H1 (cell line): ENCODE measurements around the gene NCK2. TPM values are rescaled to one million over a fixed set of nuclear protein-coding genes. Genes with fewer than 3 reads are reported as not detected.

ENCODE experiments used
- CTCF ChIA-PET: fragments of 300-600 bp; sonication (Branson Sonifier 250); formaldehyde crosslinking; loops from one replicate; lab custom pipeline; 2021; ENCODE audit not compliant: partially characterized antibody; lab: Charles Lee
- POLR2A ChIA-PET: fragments of 300-600 bp; sonication (Branson Sonifier 250); formaldehyde crosslinking; loops from one replicate; lab custom pipeline; 2021; ENCODE audit warnings: inconsistent platforms; ENCODE audit not compliant: partially characterized antibody; lab: Charles Lee
- DNase-seq, 2 experiments: peaks; one replicate each; pipeline versions ENCODE4 v3.0.0 to v3.0.0-alpha.2; 2010 to 2022; ENCODE audit warnings: low spot score in 2 of 2, low read depth in 1 of 2, mixed read lengths in 1 of 2
- FAIRE-seq: peaks from 2 replicates; lab custom pipeline; 2011; peaks lifted over from hg19 to GRCh38; lab: Jason Lieb, UNC
- H2AFZ ChIP-seq: 2 replicates; pipeline ENCODE4 v1.8.1; 2012; ENCODE audit warnings: low read length, inconsistent platforms
- H2AK5ac ChIP-seq: 2 replicates; pipeline ENCODE4 v1.6.1; 2013; ENCODE audit warnings: low read depth, low read length
- H2BK120ac ChIP-seq: replicated peaks from 2 replicates; pipeline ENCODE3; 2013; ENCODE audit warnings: low read depth, low read length, inconsistent platforms
- H2BK12ac ChIP-seq: 2 replicates; pipeline ENCODE4 v1.6.1; 2013; ENCODE audit warnings: low read depth, low read length
- H2BK15ac ChIP-seq: 2 replicates; pipeline ENCODE4 v1.6.1; 2013; ENCODE audit warnings: low read length
- H2BK20ac ChIP-seq: 2 replicates; pipeline ENCODE4 v1.6.1; 2013; ENCODE audit warnings: low read length
- H2BK5ac ChIP-seq: 2 replicates; pipeline ENCODE4 v1.6.1; 2013; ENCODE audit warnings: low read depth, low read length
- H3K14ac ChIP-seq: 2 replicates; pipeline ENCODE4 v1.6.1; 2013; ENCODE audit warnings: inconsistent platforms; ENCODE audit not compliant: insufficient read length
- H3K18ac ChIP-seq: 2 replicates; pipeline ENCODE4 v1.6.1; 2013; ENCODE audit warnings: low read length; ENCODE audit errors: extremely low read depth
- H3K23ac ChIP-seq: 2 replicates; pipeline ENCODE4 v1.6.1; 2013; ENCODE audit warnings: inconsistent platforms; ENCODE audit not compliant: insufficient read length
- H3K23me2 ChIP-seq: 2 replicates; pipeline ENCODE4 v1.6.1; 2013; ENCODE audit warnings: low read depth, low read length
- H3K27ac ChIP-seq: 2 replicates; pipeline ENCODE4 v1.6.1; 2011; ENCODE audit warnings: low read depth, low read length, inconsistent platforms
- H3K27me3 ChIP-seq, 4 experiments: replicated peaks in 1 of 4; 1 replicate in 1 of 4; 2 replicates in 3 of 4; pipeline versions ENCODE4 v1.6.1 to v1.8.1; 2011 to 2013; ENCODE audit warnings: low read length in 3 of 4, mild to moderate bottlenecking in 3 of 4, inconsistent platforms in 2 of 4, mixed read lengths in 2 of 4, moderate library complexity in 1 of 4; ENCODE audit not compliant: control insufficient read depth in 3 of 4, insufficient read depth in 3 of 4; ENCODE audit errors: extremely low read depth in 1 of 4
- H3K36me3 ChIP-seq, 4 experiments: 2 replicates each; pipeline versions ENCODE4 v1.6.1 to v1.8.1; 2011 to 2013; ENCODE audit warnings: mild to moderate bottlenecking in 4 of 4, low read length in 3 of 4, moderate library complexity in 2 of 4, control low read depth in 1 of 4, inconsistent platforms in 1 of 4; ENCODE audit not compliant: insufficient read depth in 4 of 4, control insufficient read depth in 2 of 4
- H3K4ac ChIP-seq: replicated peaks from 2 replicates; pipeline ENCODE3; 2013; ENCODE audit warnings: low read length, low read depth, mixed read lengths, inconsistent platforms; ENCODE audit not compliant: insufficient read length
- H3K4me1 ChIP-seq, 4 experiments: replicated peaks in 1 of 4; 1 replicate in 1 of 4; 2 replicates in 3 of 4; pipeline versions ENCODE4 v1.6.1 to v1.8.1; 2011 to 2013; ENCODE audit warnings: low read length in 3 of 4, inconsistent platforms in 2 of 4, mixed read lengths in 1 of 4; ENCODE audit not compliant: insufficient read depth in 4 of 4, control insufficient read depth in 3 of 4
- H3K4me2 ChIP-seq, 2 experiments: 2 replicates each; pipeline versions ENCODE4 v1.6.1 to v1.8.1; 2011 to 2013; ENCODE audit warnings: low read depth in 2 of 2, low read length in 2 of 2, control low read depth in 1 of 2, inconsistent platforms in 1 of 2, mild to moderate bottlenecking in 1 of 2; ENCODE audit not compliant: insufficient read depth in 1 of 2
- H3K4me3 ChIP-seq, 4 experiments: fragments of 200-600, 300-600 bp in 1 of 4; sonication (generic), shearing (Covaris generic), sonication (Bioruptor Twin) in 1 of 4; 2 replicates each; pipeline versions ENCODE4 v1.5.1 to v1.8.1; 2011 to 2016; ENCODE audit warnings: low read length in 4 of 4, low read depth in 3 of 4, control low read depth in 2 of 4, inconsistent platforms in 2 of 4, mild to moderate bottlenecking in 2 of 4, mixed read lengths in 1 of 4, moderate library complexity in 1 of 4; ENCODE audit not compliant: insufficient read depth in 2 of 4; ENCODE audit errors: extremely low read depth in 1 of 4
- H3K56ac ChIP-seq: replicated peaks from 2 replicates; pipeline ENCODE3; 2013; ENCODE audit warnings: low read depth, mild to moderate bottlenecking, mixed read lengths, low read length, inconsistent platforms; ENCODE audit not compliant: insufficient read length
- H3K79me1 ChIP-seq: 2 replicates; pipeline ENCODE4 v1.6.1; 2013; ENCODE audit warnings: low read depth, low read length, control low read depth
- H3K79me2 ChIP-seq, 2 experiments: 2 replicates each; pipeline versions ENCODE4 v1.6.1 to v1.8.1; 2012 to 2013; ENCODE audit warnings: low read length in 2 of 2, mild to moderate bottlenecking in 2 of 2, inconsistent platforms in 1 of 2; ENCODE audit not compliant: insufficient read depth in 2 of 2, control insufficient read depth in 1 of 2
- H3K9ac ChIP-seq, 4 experiments: replicated peaks in 1 of 4; 1 replicate in 1 of 4; 2 replicates in 3 of 4; pipeline versions ENCODE4 v1.6.1 to v1.8.1; 2011 to 2013; ENCODE audit warnings: low read depth in 3 of 4, low read length in 3 of 4, control low read depth in 2 of 4, mild to moderate bottlenecking in 2 of 4, moderate library complexity in 2 of 4, inconsistent platforms in 1 of 4; ENCODE audit errors: extremely low read depth in 1 of 4
- H3K9me3 ChIP-seq, 2 experiments: 2 replicates each; pipeline versions ENCODE4 v1.6.1 to v1.8.1; 2012 to 2013; ENCODE audit warnings: mild to moderate bottlenecking in 2 of 2, moderate library complexity in 2 of 2, control low read depth in 1 of 2, inconsistent platforms in 1 of 2, low read depth in 1 of 2, low read length in 1 of 2, mixed read lengths in 1 of 2; ENCODE audit not compliant: insufficient read depth in 2 of 2
- H4K20me1 ChIP-seq, 2 experiments: replicated peaks in 1 of 2; 2 replicates each; pipeline versions ENCODE3 to v1.8.1; 2011 to 2013; ENCODE audit warnings: inconsistent platforms in 2 of 2, low read length in 2 of 2, mild to moderate bottlenecking in 1 of 2; ENCODE audit not compliant: insufficient read depth in 2 of 2, control insufficient read depth in 1 of 2
- H4K5ac ChIP-seq: 2 replicates; pipeline ENCODE4 v1.6.1; 2013; ENCODE audit warnings: low read length, low read depth, mixed read lengths, inconsistent platforms; ENCODE audit not compliant: insufficient read length
- H4K8ac ChIP-seq: 2 replicates; pipeline ENCODE4 v1.8.0; 2013; ENCODE audit warnings: mild to moderate bottlenecking, moderate library complexity, low read length, inconsistent platforms; ENCODE audit not compliant: insufficient read depth; ENCODE audit errors: extremely low read depth
- H4K91ac ChIP-seq: replicated peaks from 2 replicates; pipeline ENCODE3; 2013; ENCODE audit warnings: low read length, mixed read lengths, inconsistent platforms; ENCODE audit not compliant: insufficient read length
- BRCA1 ChIP-seq: IDR thresholded peaks from 2 replicates; pipeline ENCODE4 v1.6.1; 2012; ENCODE audit warnings: low read depth, low read length, improper control_type of control experiment
- CHD1 ChIP-seq: IDR thresholded peaks from 2 replicates; pipeline ENCODE4 v1.6.1; 2012; ENCODE audit warnings: low read depth, low read length, improper control_type of control experiment
- CREB1 ChIP-seq: IDR thresholded peaks from 2 replicates; pipeline ENCODE4 v1.6.1; 2012; ENCODE audit warnings: inconsistent platforms
- EP300 ChIP-seq, 2 experiments: IDR thresholded peaks; 1 replicate in 1 of 2; 2 replicates in 1 of 2; pipeline ENCODE4 v1.6.1; 2011 to 2012; ENCODE audit warnings: low read depth in 2 of 2, low read length in 2 of 2, mild to moderate bottlenecking in 2 of 2, borderline replicate concordance in 1 of 2, inconsistent platforms in 1 of 2, moderate library complexity in 1 of 2
- HDAC2 ChIP-seq, 2 experiments: fragments of 300-600 bp in 1 of 2; sonication (generic) in 1 of 2; IDR thresholded peaks; 2 replicates each; pipeline ENCODE4 v1.6.1; 2011 to 2012; ENCODE audit warnings: low read depth in 2 of 2, low read length in 2 of 2, mild to moderate bottlenecking in 2 of 2, moderate library complexity in 2 of 2, borderline replicate concordance in 1 of 2, inconsistent platforms in 1 of 2
- JUN ChIP-seq: IDR thresholded peaks from 2 replicates; pipeline ENCODE4 v1.6.1; 2011; ENCODE audit warnings: low read depth, mild to moderate bottlenecking, improper control_type of control experiment, low read length
- JUND ChIP-seq: IDR thresholded peaks from 2 replicates; pipeline ENCODE4 v1.6.1; 2011; ENCODE audit warnings: mild to moderate bottlenecking, improper control_type of control experiment, low read length
- KDM5A ChIP-seq: fragments of 200-600 bp; IDR thresholded peaks from 2 replicates; pipeline ENCODE4 v1.7.1; 2012; ENCODE audit warnings: mild to moderate bottlenecking, low read length, inconsistent platforms, mixed read lengths
- POLR2AphosphoS5 ChIP-seq: IDR thresholded peaks from 2 replicates; pipeline ENCODE4 v1.6.1; 2011; ENCODE audit warnings: low read depth, low read length
- SAP30 ChIP-seq: fragments of 300-600 bp; sonication (generic); IDR thresholded peaks from 2 replicates; pipeline ENCODE4 v1.7.1; 2012; ENCODE audit warnings: low read length, moderate library complexity, mild to moderate bottlenecking, inconsistent platforms; ENCODE audit not compliant: insufficient read depth, insufficient replicate concordance
- TAF1 ChIP-seq: IDR thresholded peaks from 2 replicates; pipeline ENCODE4 v1.6.1; 2011; ENCODE audit warnings: mild to moderate bottlenecking, low read depth, low read length
- TAF7 ChIP-seq: optimal IDR thresholded peaks from 2 replicates; pipeline ENCODE3; 2011; ENCODE audit warnings: low read depth, mild to moderate bottlenecking, inconsistent platforms, low read length, moderate library complexity, borderline replicate concordance
- WGBS, 2 experiments: shearing (Covaris generic) in 1 of 2; methylation state at CpG; one replicate each; pipeline versions ENCODE4 v1.1.6 to v1.1.7; 2013 to 2015; ENCODE audit warnings: low lambda C conversion rate in 2 of 2, mixed read lengths in 2 of 2, inconsistent platforms in 1 of 2, low coverage in 1 of 2, missing lambda C conversion rate in 1 of 2; ENCODE audit not compliant: insufficient replicate concordance in 2 of 2, insufficient coverage in 1 of 2, insufficient read length in 1 of 2; ENCODE audit errors: extremely low coverage in 1 of 2, missing lambda C conversion rate in 1 of 2; 5-methylcytosine and 5-hydroxymethylcytosine counted together
- polyA plus RNA-seq, 7 experiments: library from polyadenylated mRNA; depleted of rRNA in 3 of 7; stranded (reverse) in 5 of 7; unstranded in 2 of 7; fragments of >200 nt in 5 of 7; fragments of 200-250 nt in 2 of 7; gene quantifications; 1 replicate in 5 of 7; 2 replicates in 1 of 7; 4 replicates in 1 of 7; pipeline versions ENCODE4 v1.2.1 to v1.2.3, GENCODE V29; 2011 to 2013; ENCODE audit warnings: missing spikeins in 2 of 7, mixed read lengths in 2 of 7
- total RNA-seq: library from RNA; stranded (reverse); fragmentation: NEBNext Ultra II Directional; extraction: Animal tissue kit (Norgen Biotek cat#: 25700); gene quantifications from 2 replicates; pipeline ENCODE4 v1.2.1, GENCODE V29; 2021

NCK2 gene
- total and polyA plus RNA-seq, 2 of the 8 experiments (the other 6 are each of a cell fraction or from before 2014, with no cell fraction given): 30.3 to 65.7 TPM

DNA sequence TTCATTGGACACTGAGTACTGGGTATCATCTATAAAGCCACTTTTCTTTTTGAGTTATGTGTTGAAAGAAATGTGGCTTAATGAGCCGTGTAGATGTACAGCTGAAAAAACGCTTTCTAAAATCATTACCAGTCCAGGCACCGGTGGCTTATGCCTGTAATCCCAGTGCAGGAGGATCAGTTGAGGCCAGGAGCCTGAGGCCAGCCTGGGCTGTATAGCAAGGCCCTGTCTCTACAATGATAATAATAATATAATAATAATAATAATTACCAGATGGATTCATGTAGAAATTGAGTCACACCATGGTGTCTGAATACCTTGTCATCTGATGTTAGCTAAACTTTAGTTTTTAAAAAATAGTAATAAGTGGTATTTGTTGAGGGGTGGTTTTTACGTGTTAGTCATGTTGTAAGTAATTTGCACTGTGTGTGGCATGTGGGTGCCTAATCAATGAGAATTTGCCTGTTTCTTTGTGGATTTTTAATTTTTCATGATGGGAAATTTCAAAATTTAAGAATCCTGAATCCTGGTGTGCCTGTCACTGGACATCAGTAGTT is 30.1 kb downstream of the NCK2 start:
- CTCF ChIA-PET: interaction anchor here (1.0 to 1.2 kb wide), 3 partner anchors 12 to 198 kb away, joined by 3 read pairs; no protein-coding TSS in a partner anchor
- H3K18ac ChIP-seq: no peak overlapping the region
- no peak for TF ChIP-seq JUND
- TF ChIP-seq SAP30: no peak
- no peak for TF ChIP-seq EP300 (IDR thresholded peaks at IDR 0.05; ENCODE audit: borderline replicate concordance in 1 of 2, low read depth in 2 of 2, low read length in 2 of 2)
- TF ChIP-seq CREB1: no peak
- TF ChIP-seq TAF7: no peak
- TF ChIP-seq HDAC2 (IDR thresholded peaks at IDR 0.05; ENCODE audit: borderline replicate concordance in 1 of 2, low read depth in 2 of 2, low read length in 2 of 2): no peak
- no peak for TF ChIP-seq POLR2AphosphoS5
- TF ChIP-seq TAF1: no peak
- no peak for TF ChIP-seq JUN
- no peak for TF ChIP-seq BRCA1
- TF ChIP-seq CHD1: no peak
- no peak for TF ChIP-seq KDM5A
- POLR2A ChIA-PET: no interaction called here
- H4K8ac ChIP-seq: no peak overlapping the region
- no peak overlapping the region for H3K27ac ChIP-seq
- H3K4me2 ChIP-seq: no peak overlapping the region
- H3K23me2 ChIP-seq: no peaks in the 10 kb centered on the region
- H2AFZ ChIP-seq: no peak overlapping the region
- no peak overlapping the region for H3K56ac ChIP-seq
- no peak overlapping the region for H3K9ac ChIP-seq
- H3K36me3 ChIP-seq: no peaks in the 10 kb centered on the region
- H3K4me1 ChIP-seq: peaks cover 4 to 28% (median 9%) of the 10 kb centered on the region in 4 experiments
- peaks cover 8 to 92% of the 10 kb centered on the region in 2 experiments for H3K79me2 ChIP-seq
- no peak overlapping the region for H2BK5ac ChIP-seq
- no peak overlapping the region for H2BK15ac ChIP-seq
- no peaks in the 10 kb centered on the region for H3K9me3 ChIP-seq
- 87 to 100% methylated on average over 1 to 4 of the region's 4 CpGs for WGBS, 2 experiments
- no peak overlapping the region for H2BK12ac ChIP-seq
- H2AK5ac ChIP-seq: no peak overlapping the region
- H4K20me1 ChIP-seq: peaks cover 9 to 32% of the 10 kb centered on the region in 2 experiments
- H4K91ac ChIP-seq: no peak overlapping the region
- FAIRE-seq (no peak), DNase-seq (no peak)
- H2BK20ac ChIP-seq: no peak overlapping the region
- H3K23ac ChIP-seq: no peak overlapping the region
- H3K14ac ChIP-seq: no peak overlapping the region
- no peak overlapping the region for H3K4ac ChIP-seq
- no peak overlapping the region for H4K5ac ChIP-seq
- no peak overlapping the region for H3K4me3 ChIP-seq
- H2BK120ac ChIP-seq: no peak overlapping the region
- H3K27me3 ChIP-seq: no peaks in the 10 kb centered on the region
- peaks cover 36% of the 10 kb centered on the region for H3K79me1 ChIP-seq
